Spleen (tissue), 13 donors: ENCODE data around the gene TMEM178B. TPM values are rescaled to one million over a fixed set of nuclear protein-coding genes. Genes with fewer than 3 reads are reported as not detected.
"Not testable (repeated sequence)": the region's sequence is repeated elsewhere in the genome, so short reads cannot be mapped to it uniquely, and the experiment has no call there.

ENCODE experiments used
- DNase-seq: peaks from one replicate; pipeline ENCODE4 v3.0.0-alpha.2; 2020
- H3K27ac ChIP-seq, 8 donors: fragments of 200-600 bp; sonication (generic) in 7 of 8; 1 replicate in 4 of 8; 2 replicates in 4 of 8; pipeline versions ENCODE4 v1.5.0 to v1.8.0; 2016 to 2021; ENCODE audit warnings: inconsistent platforms in 4 of 8, mild to moderate bottlenecking in 4 of 8, moderate library complexity in 1 of 8
- H3K27me3 ChIP-seq, 7 donors: fragments of 200-600 bp; sonication (generic) in 6 of 7; replicated peaks in 1 of 7; 1 replicate in 4 of 7; 2 replicates in 3 of 7; pipeline versions ENCODE4 v1.5.0 to v1.8.0; 2016 to 2021; ENCODE audit warnings: inconsistent platforms in 3 of 7, mild to moderate bottlenecking in 1 of 7
- H3K36me3 ChIP-seq, 6 donors: fragments of 200-600 bp; sonication (generic) in 5 of 6; 1 replicate in 4 of 6; 2 replicates in 2 of 6; pipeline versions ENCODE4 v1.5.0 to v1.8.0; 2016 to 2021; ENCODE audit warnings: inconsistent platforms in 2 of 6
- H3K4me1 ChIP-seq, 6 donors: fragments of 200-600 bp; sonication (generic) in 5 of 6; 1 replicate in 3 of 6; 2 replicates in 3 of 6; pipeline versions ENCODE4 v1.5.0 to v1.8.0; 2016 to 2021; ENCODE audit warnings: inconsistent platforms in 3 of 6
- H3K4me3 ChIP-seq, 8 donors: fragments of 200-600 bp; sonication (generic) in 7 of 8; 1 replicate in 4 of 8; 2 replicates in 4 of 8; pipeline versions ENCODE4 v1.5.0 to v1.8.0; 2016 to 2021; ENCODE audit warnings: inconsistent platforms in 4 of 8, mild to moderate bottlenecking in 4 of 8, moderate library complexity in 2 of 8
- H3K9me3 ChIP-seq, 8 donors: fragments of 200-600 bp; sonication (generic) in 7 of 8; 1 replicate in 4 of 8; 2 replicates in 4 of 8; pipeline versions ENCODE4 v1.5.0 to v1.8.0; 2016 to 2021; ENCODE audit warnings: inconsistent platforms in 4 of 8
- CTCF ChIP-seq, 11 experiments: fragments of 200-600 bp in 7 of 11; fragments of 450-650 bp in 4 of 11; sonication (generic) in 4 of 11; IDR thresholded peaks in 8 of 11; conservative IDR thresholded peaks in 3 of 11; 1 replicate in 7 of 11; 2 replicates in 4 of 11; pipeline versions ENCODE4 v1.4.0 to v1.8.0; 2016 to 2021; ENCODE audit warnings: antibody characterized with exemption in 11 of 11, inconsistent platforms in 4 of 11, mild to moderate bottlenecking in 1 of 11
- POLR2A ChIP-seq, 3 donors: fragments of 450-650 bp; IDR thresholded peaks; one replicate each; pipeline ENCODE4 v1.5.1; 2017; ENCODE audit warnings: antibody characterized with exemption in 3 of 3, mild to moderate bottlenecking in 1 of 3
- POLR2AphosphoS5 ChIP-seq, 3 donors: sonication (generic); formaldehyde crosslinking; IDR thresholded peaks; one replicate each; pipeline ENCODE4 v1.5.1; 2017; ENCODE audit warnings: antibody characterized with exemption in 3 of 3
- WGBS, 5 donors: extraction: QIAGEN DNeasy Blood & Tissue Kit in 3 of 5; methylation state at CpG; one replicate each; pipeline versions ENCODE4 v1.1.5 to v1.1.7; 2013 to 2018; 5-methylcytosine and 5-hydroxymethylcytosine counted together
- intact Hi-C: fragments of 100-400 bp; cut with DNase I; formaldehyde crosslinking; loops from one replicate; pipeline ENCODE4 v1.15.0; 2023; ENCODE audit warnings: low total_unique reads
- long read RNA-seq, 2 donors: transcript quantifications; one replicate each; lab custom pipeline, GENCODE V29; 2026
- polyA plus RNA-seq, 3 donors: library from polyadenylated mRNA; stranded (reverse); fragments of 200-250 nt; gene quantifications; one replicate each; pipeline ENCODE4 v1.2.1, GENCODE V29; 2013
- total RNA-seq, 7 donors: library from RNA; depleted of rRNA in 3 of 7; stranded (reverse); fragments of >200 nt in 3 of 7; fragmentation: NEBNext Ultra II Directional in 4 of 7; extraction: Animal tissue kit (Norgen Biotek cat#: 25700) in 4 of 7; gene quantifications; one replicate each; pipeline versions ENCODE4 v1.1.0 to v1.2.1, GENCODE V29; 2016 to 2021
- donor health status: healthy with polysubstance abuse.
- donor health status: DM: no; HTN: no; CAD: no; lungs with moderate emphysema.
- donor health status: DM: no; HTN: no; CAD: no.
- donor health status: Bipolar disorder and iron deficiency.
- donor health status: healthy.
- donor health status: DM: no; HTN: no; CAD: no.
- donor health status: DM: yes; HTN: yes; CAD: no.

Gene TMEM178B
- total RNA-seq (1 to 10 TPM in 5 of 7 donors, under 1 TPM in 2; 0.51 to 5.5 (median 1.7) TPM), polyA plus RNA-seq (under 1 TPM; 0.35 to 0.55 (median 0.37) TPM)
- long read RNA-seq, donor 1: 0 reads
- long read RNA-seq, donor 2: 0 reads

DNA sequence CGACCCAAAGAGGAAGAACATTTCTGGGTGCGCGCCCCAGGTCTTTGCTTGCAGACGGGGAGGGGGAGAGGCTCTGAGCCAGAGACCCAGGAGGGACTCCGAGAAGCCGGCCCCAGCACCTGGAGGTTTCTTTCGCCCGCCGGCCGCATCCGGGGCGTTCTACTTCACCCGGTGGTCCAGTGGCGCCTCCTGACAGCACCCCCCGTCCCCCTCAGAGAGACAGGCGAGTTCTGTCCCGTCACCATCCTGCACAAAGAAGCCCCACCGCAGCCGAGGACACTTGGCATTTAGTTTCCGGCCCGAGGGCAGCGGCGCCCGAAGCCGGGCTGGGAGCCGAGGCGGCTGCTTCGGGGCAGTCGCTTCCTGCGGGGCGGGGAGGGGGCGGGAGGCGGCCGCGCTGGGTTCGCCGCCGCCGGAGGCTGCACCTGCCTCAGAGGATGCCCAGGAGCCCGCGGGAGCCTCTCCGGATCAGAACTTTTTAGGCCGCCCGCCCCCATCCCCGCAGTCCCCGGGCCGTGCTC is at the start of gene TMEM178B:
Gene TMEM178B, plus strand, starts transcription at position 424 of the 521 bp plus-strand sequence.
- no peak for DNase-seq
- H3K36me3 ChIP-seq: no peaks in the 10 kb centered on the region
- 0 to 1% (median 1%) methylated on average over 18 to 47 of the region's 47 CpGs for WGBS, 5 donors
- H3K9me3 ChIP-seq: no peaks in the 10 kb centered on the region
- H3K27ac ChIP-seq: peak within 1 kb of the TSS in 1 of 8 donors; percentile 5
- peaks cover 13 to 97% (median 73%) of the 10 kb centered on the region in 7 donors for H3K27me3 ChIP-seq
- intact Hi-C loops: no loop called here
- H3K4me3 ChIP-seq: peak within 1 kb of the TSS; percentile 31 to 70 (median 52)
- H3K4me1 ChIP-seq: peaks cover 24 to 42% (median 37%) of the 10 kb centered on the region in 6 donors
- TF ChIP-seq POLR2AphosphoS5 (IDR thresholded peaks at IDR 0.05) (no peak), POLR2A (IDR thresholded peaks at IDR 0.05) (no peak), CTCF (IDR thresholded peaks at IDR 0.05 in 8 of 11, conservative IDR thresholded peaks at IDR 0.05 in 3 of 11) (no peak)

DNA sequence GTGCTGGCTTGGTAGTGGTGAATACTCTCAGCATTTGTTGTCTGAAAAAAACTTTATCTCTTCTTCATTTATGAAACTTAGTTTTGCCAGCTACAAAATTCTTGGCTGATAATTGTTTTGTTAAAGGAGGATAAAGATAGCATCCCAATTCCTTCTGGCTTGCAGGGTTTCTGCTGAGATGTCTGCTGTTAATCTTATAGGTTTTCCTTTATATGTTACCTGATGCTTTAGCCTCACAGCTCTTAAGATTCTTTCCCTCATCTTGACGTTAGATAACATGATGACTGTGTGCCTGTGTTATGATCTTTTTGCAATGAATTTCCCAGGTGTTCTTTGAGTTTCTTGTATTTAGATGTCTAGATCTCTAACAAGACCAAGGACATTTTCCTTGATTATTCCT is 49.2 kb upstream of the TMEM178B start:
- intact Hi-C loops: no loop called here

DNA sequence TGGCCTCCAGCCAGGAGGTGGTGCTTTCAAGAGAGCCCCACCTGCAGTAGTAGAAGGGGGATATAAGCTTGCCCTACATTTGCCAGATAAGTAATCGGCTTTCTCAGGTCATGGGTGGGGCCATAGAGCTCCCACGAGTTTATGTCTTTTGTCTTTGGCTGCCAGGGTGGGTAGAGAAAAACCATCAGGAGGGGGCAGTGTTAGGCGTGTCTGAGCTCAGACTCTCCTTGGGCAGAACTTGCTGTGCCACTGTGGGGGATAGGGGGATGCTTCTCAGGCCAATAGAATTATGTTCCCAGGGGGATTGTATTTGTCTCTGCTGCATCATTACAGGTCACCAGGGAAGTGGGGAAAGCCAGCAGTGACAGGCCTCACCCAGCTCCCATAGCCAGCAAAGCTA is 46.8 kb upstream of the TMEM178B start:
- 58 to 64% (median 62%) methylated on average over 3 of the region's 3 CpGs for WGBS, 5 donors
- H3K27me3 ChIP-seq: peaks cover 0 to 24% (median 0%) of the 10 kb centered on the region in 7 donors
- H3K4me1 ChIP-seq: no peaks in the 10 kb centered on the region
- DNase-seq: no peak
- H3K36me3 ChIP-seq: no peaks in the 10 kb centered on the region
- H3K4me3 ChIP-seq: no peak overlapping the region
- no peak overlapping the region for H3K27ac ChIP-seq
- TF ChIP-seq POLR2A (IDR thresholded peaks at IDR 0.05) (no peak), POLR2AphosphoS5 (IDR thresholded peaks at IDR 0.05) (no peak), CTCF (IDR thresholded peaks at IDR 0.05 in 8 of 11, conservative IDR thresholded peaks at IDR 0.05 in 3 of 11) (no peak)
- H3K9me3 ChIP-seq: peaks cover 0 to 40% (median 23%) of the 10 kb centered on the region in 8 donors
- intact Hi-C loops: no loop called here

More for the DNA sequence above, 49.2 kb upstream of the TMEM178B start:
- Histone ChIP-seq H3K4me1 (no peaks in the 10 kb centered on the region), H3K27ac (no peak overlapping the region), H3K9me3 (peaks cover 0 to 40% (median 23%) of the 10 kb centered on the region in 8 donors), H3K4me3 (no peak overlapping the region), H3K27me3 (peaks cover 0 to 19% (median 0%) of the 10 kb centered on the region in 7 donors), H3K36me3 (no peaks in the 10 kb centered on the region)
- TF ChIP-seq POLR2A (IDR thresholded peaks at IDR 0.05): no peak
- TF ChIP-seq POLR2AphosphoS5 (IDR thresholded peaks at IDR 0.05): no peak
- no peak for TF ChIP-seq CTCF (IDR thresholded peaks at IDR 0.05 in 8 of 11, conservative IDR thresholded peaks at IDR 0.05 in 3 of 11)
- no peak for DNase-seq
- WGBS, 5 donors: 79 to 95% (median 88%) methylated on average over 1 of the region's 1 CpG

- H3K27me3 ChIP-seq: peaks cover 0 to 34% (median 0%) of the 10 kb centered on the region in 7 donors
- TF ChIP-seq CTCF (IDR thresholded peaks at IDR 0.05 in 8 of 11, conservative IDR thresholded peaks at IDR 0.05 in 3 of 11) (no peak), POLR2AphosphoS5 (IDR thresholded peaks at IDR 0.05) (no peak), POLR2A (IDR thresholded peaks at IDR 0.05) (no peak)
- H3K4me3 ChIP-seq: no peak overlapping the region
- no peaks in the 10 kb centered on the region for H3K36me3 ChIP-seq
- no peak overlapping the region for H3K27ac ChIP-seq
- H3K9me3 ChIP-seq: peaks cover 0 to 39% (median 23%) of the 10 kb centered on the region in 8 donors
- H3K4me1 ChIP-seq: no peaks in the 10 kb centered on the region
- DNase-seq: no peak
- WGBS, 5 donors: 74 to 83% (median 81%) methylated on average over 3 of the region's 3 CpGs
- intact Hi-C loops: no loop called here
Measured at GRCh38 chr7:141028767-141029166, 45.1 kb upstream of the TMEM178B start.

DNA sequence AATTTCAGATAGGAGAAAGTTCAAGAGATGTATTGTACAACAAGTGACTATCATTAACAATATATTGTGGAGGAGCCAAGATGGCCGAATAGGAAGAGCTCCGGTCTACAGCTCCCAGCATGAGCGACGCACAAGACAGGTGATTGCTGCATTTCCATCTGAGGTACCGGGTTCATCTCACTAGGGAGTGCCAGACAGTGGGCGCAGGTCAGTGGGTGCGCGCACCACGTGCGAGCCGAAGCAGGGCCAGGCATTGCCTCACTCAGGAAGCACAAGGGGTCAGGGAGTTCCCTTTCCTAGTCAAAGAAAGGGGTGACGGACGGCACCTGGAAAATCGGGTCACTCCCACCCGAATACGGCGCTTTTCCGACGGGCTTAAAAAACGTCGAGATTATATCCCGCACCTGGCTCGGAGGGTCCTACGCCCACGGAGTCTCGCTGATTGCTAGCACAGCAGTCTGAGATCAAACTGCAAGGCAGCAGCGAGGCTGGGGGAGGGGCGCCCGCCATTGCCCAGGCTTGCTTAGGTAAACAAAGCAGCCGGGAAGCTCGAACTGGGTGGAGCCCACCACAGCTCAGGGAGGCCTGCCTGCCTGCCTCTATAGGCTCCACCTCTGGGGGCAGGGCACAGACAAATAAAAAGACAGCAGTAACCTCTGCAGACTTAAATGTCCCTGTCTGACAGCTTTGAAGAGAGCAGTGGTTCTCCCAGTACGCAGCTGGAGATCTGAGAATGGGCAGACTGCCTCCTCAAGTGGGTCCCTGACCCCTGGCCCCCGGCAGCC is 41.1 kb upstream of the TMEM178B start:
- H3K27me3 ChIP-seq: peaks cover 0 to 26% (median 0%) of the 10 kb centered on the region in 7 donors
- H3K4me3 ChIP-seq, H3K27ac ChIP-seq, H3K4me1 ChIP-seq, H3K36me3 ChIP-seq, H3K9me3 ChIP-seq, DNase-seq, intact Hi-C loops: not testable (repeated sequence)
- WGBS, 5 donors: 75 to 87% (median 81%) methylated on average over 27 to 33 of the region's 33 CpGs

DNA sequence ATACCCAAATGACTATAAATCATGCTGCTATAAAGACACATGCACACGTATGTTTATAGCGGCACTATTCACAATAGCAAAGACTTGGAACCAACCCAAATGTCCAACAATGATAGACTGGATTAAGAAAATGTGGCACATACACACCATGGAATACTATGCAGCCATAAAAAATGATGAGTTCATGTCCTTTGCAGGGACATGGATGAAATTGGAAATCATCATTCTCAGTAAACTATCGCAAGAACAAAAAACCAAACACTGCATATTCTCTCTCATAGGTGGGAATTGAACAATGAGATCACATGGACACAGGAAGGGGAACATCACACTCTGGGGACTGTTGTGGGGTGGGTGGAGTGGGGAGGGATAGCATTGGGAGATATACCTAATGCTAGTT is 35.8 kb upstream of the TMEM178B start:
- intact Hi-C loops, DNase-seq, H3K27me3 ChIP-seq, H3K4me1 ChIP-seq, H3K9me3 ChIP-seq, H3K4me3 ChIP-seq, H3K36me3 ChIP-seq, H3K27ac ChIP-seq: not testable (repeated sequence)
- WGBS, 5 donors: 87 to 98% (median 91%) methylated on average over 2 to 3 of the region's 3 CpGs
